HG02678 (cell line): ENCODE measurements around the gene PIWIL4.

Source experiments
- ATAC-seq: cut with Tn5 transposase; IDR thresholded peaks from one replicate; pipeline ENCODE4 v1.9.1; 2021; ENCODE audit warnings: mild to moderate bottlenecking, moderate library complexity; ENCODE audit not compliant: unreplicated experiment

The PIWIL4 gene

GRCh38 chr11:94661444-94661843, 94.3 kb downstream of the PIWIL4 start:
- no peak for ATAC-seq

- ATAC-seq, result no peak
These were observed 95.1 kb downstream of the PIWIL4 start for GRCh38 chr11:94662065-94662779.

DNA sequence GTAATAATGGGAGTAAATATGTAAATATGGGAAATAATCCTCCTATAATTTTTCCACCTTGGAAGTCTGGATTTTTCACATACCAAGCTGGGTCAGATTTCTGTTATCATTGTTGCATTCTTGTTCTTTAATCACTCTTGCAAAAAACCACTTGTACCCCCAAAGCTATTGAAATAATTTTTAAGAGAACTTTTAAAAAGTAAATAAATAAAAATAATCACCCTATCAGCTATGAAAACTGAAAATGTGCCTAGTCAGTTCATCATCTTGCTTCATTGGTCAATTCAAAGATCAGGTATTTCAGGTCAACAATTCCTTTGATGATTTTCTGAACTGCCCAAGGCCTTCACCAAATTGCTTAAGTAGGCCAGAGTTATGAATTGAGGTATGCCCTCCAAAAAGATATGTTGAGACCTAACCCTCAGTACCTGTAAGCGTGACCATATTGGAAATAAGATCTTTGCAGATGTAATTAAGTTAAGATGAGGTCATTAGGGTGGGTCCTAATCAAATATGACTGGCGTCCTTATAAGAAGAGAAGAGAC, 95.8 kb downstream of the PIWIL4 start:
- no peak for ATAC-seq

DNA sequence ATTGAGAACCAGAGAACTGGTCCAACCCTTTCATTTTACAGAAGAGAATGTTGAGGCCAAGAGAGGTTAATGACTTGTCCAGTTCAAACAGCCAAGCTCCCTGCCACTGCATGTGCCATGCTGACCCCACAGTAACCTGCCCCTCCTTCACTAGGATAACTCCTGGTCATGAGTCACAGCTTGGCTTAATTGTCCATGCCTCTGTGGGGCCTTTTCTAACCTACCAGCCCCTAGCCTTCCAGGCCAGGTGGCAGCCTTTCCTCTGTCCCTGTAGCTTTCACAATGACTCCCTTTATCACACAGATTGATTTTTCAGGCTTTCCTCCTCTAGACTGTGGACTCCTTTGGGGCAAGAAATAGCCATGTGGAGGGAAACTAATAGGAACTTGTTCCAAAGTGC, 97.2 kb downstream of the PIWIL4 start:
- ATAC-seq, result no peak

- no peak for ATAC-seq
These were observed 98.0 kb downstream of the PIWIL4 start for GRCh38 chr11:94665116-94665659.

DNA sequence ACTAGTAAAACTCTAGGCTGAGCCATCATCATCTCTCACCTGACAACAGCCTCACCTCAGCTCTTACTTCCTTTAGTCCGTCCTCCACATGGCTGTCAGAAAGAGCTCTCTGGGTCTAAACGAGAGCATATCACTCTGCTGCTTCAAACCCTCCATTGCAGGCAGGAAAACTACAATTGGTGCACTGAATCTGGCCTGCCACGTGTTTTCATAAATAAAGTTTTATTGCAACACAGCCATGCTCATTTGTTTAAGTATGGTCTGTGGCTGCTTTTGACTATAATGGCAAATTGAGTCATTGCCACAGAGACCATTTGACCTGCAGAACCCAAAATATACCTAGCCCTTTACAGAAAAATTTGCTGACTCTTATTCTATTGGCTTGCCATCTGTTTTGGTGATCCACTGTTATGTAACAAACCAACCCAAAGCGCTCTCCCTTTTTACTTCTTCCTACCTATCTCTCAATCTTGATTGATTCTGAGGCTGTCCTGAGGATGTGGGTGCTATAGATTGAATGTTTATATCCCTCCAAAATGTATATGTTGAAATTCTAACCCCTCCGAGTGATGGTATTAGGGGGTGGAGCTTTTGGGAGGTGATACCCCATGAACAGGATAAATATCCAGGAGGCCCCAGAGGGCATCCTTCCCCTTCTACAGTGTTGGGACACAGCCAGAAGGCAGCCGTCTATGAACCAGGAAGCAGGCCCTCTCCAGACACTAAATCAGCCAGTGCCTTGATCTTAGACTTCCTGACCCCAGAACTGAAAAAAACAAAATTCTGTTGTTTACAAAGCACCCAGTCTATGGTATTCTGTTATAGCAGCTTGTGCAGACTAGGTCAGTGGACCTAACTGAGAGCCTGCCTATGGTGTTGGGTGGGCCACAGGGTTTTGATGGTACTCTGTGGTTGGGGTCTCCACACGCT, 99.9 kb downstream of the PIWIL4 start:
- ATAC-seq, result no peak

GRCh38 chr11:94668212-94668793, 101.1 kb downstream of the PIWIL4 start:
- no peak for ATAC-seq

- no peak for ATAC-seq
These were observed 101.9 kb downstream of the PIWIL4 start for GRCh38 chr11:94669023-94669422.
